Activated CD4-positive, alpha-beta T cell treated with anti-CD3 and anti-CD28 coated beads, Interleukin-2, amount 10 ng/mL, durations not matched to agents 7 days and 5 days (primary cell): Measurements from ENCODE around the gene CPLX3. TPM values are rescaled to one million over a fixed set of nuclear protein-coding genes. Genes with fewer than 3 reads are reported as not detected.

Experiments used
- CTCF ChIA-PET: fragments of 350-600 bp; sonication (Branson Sonifier 250); formaldehyde crosslinking; loops from one replicate; lab custom pipeline; 2021; ENCODE audit warnings: antibody characterized with exemption; lab: Charles Lee
- POLR2A ChIA-PET: fragments of 350-600 bp; sonication (Branson Sonifier 250); formaldehyde crosslinking; loops from one replicate; lab custom pipeline; 2021; ENCODE audit warnings: antibody characterized with exemption; lab: Charles Lee
- DNase-seq: peaks from one replicate; pipeline ENCODE4 v3.0.0-alpha.2; 2020
- H3K27ac Mint-ChIP-seq: one replicate; pipeline ENCODE4 v1.8.0; 2021; ENCODE audit warnings: mild to moderate bottlenecking, moderate library complexity, mixed read lengths
- H3K27me3 Mint-ChIP-seq: one replicate; pipeline ENCODE4 v1.8.0; 2021; ENCODE audit warnings: mixed read lengths
- H3K36me3 Mint-ChIP-seq: one replicate; pipeline ENCODE4 v1.8.0; 2021; ENCODE audit warnings: low read depth, mixed read lengths
- H3K4me1 Mint-ChIP-seq: one replicate; pipeline ENCODE4 v1.8.0; 2021; ENCODE audit warnings: mixed read lengths
- H3K4me3 Mint-ChIP-seq: one replicate; pipeline ENCODE4 v1.8.0; 2021; ENCODE audit warnings: mild to moderate bottlenecking, moderate library complexity, mixed read lengths
- H3K9me3 Mint-ChIP-seq: one replicate; pipeline ENCODE4 v1.8.0; 2021; ENCODE audit warnings: mixed read lengths
- total RNA-seq, 2 experiments: library from RNA; stranded (reverse); gene quantifications; one replicate each; pipeline ENCODE4 v1.2.3, GENCODE V29; 2021

The CPLX3 gene
- total RNA-seq, 2 experiments from 2014 or later, result 0.12 to 0.19 TPM

DNA sequence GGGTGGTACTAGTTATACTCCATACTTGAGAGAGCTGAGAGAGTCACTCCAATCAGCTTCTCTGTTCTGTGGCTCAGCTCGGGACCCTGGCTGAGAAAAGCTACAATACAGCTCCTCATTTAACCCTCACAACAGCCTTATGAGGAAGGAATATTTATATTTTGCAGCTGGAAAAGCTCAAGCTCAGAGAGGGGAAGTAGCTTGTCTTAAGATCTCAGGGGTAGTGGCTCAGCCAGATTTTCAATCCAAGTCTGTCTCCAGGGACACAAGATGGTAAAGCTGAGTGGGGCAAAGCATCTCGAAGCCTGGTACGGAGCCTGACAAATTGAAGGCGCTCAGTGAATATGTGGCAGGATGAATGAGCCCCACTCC is 31.9 kb downstream of the CPLX3 start:
- POLR2A ChIA-PET, result interaction anchor here (0.9 to 1.6 kb wide), 2 partner anchors 11 to 44 kb away, joined by 5 read pairs; no protein-coding TSS in a partner anchor
- H3K4me1 Mint-ChIP-seq, result peaks cover 39% of the 10 kb centered on the region
- CTCF ChIA-PET, result interaction anchor here (0.7 to 1.6 kb wide), 12 partner anchors 9 to 83 kb away, joined by 3 to 8 read pairs (median 4); partner anchors contain the start of genes SCAMP2 and ULK3
- no peaks in the 10 kb centered on the region for H3K9me3 Mint-ChIP-seq
- no peak overlapping the region for H3K4me3 Mint-ChIP-seq
- H3K27ac Mint-ChIP-seq, result peak overlapping the region; percentile 60
- no peaks in the 10 kb centered on the region for H3K27me3 Mint-ChIP-seq
- peaks cover 7% of the 10 kb centered on the region for H3K36me3 Mint-ChIP-seq
- DNase-seq, result no peak

- H3K4me3 Mint-ChIP-seq, result no peak overlapping the region
- CTCF ChIA-PET, result interaction anchor here (0.6 to 1.4 kb wide), 4 partner anchors 11 to 38 kb away, joined by 3 to 5 read pairs (median 4); no protein-coding TSS in a partner anchor
- POLR2A ChIA-PET, result no interaction called here
- H3K9me3 Mint-ChIP-seq, result peaks cover 6% of the 10 kb centered on the region
- H3K4me1 Mint-ChIP-seq, result peaks cover 61% of the 10 kb centered on the region
- no peak for DNase-seq
- H3K36me3 Mint-ChIP-seq, result peaks cover 39% of the 10 kb centered on the region
- H3K27ac Mint-ChIP-seq, result peak overlapping the region; percentile 84
- no peaks in the 10 kb centered on the region for H3K27me3 Mint-ChIP-seq
Observed at GRCh38 chr15:74863239-74864056, 37.0 kb downstream of the CPLX3 start.

DNA sequence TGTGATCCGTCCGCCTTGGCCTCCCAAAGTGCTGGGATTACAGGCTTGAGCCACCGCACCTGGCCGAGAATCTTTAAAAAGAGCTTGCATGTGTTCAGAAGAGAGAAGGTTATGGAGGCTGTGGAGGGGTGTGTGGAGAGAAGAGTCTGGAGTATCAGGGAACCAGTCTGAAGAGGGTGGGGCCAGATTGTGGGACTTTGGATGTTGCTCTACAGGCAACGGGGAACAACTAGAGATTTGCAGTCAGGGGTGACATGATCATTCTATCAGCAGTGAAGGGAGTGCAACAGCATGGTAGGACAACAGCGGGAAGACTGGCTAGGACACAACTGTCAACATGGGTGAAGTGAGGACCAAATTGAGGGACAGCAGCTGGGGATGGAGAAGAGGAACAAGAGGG is 37.9 kb downstream of the CPLX3 start:
- H3K36me3 Mint-ChIP-seq, result peaks cover 46% of the 10 kb centered on the region
- H3K9me3 Mint-ChIP-seq, result peaks cover 6% of the 10 kb centered on the region
- peaks cover 60% of the 10 kb centered on the region for H3K4me1 Mint-ChIP-seq
- CTCF ChIA-PET, result interaction anchor here (1.0 to 1.5 kb wide), 3 partner anchors 9 to 37 kb away, joined by 3 to 5 read pairs (median 4); no protein-coding TSS in a partner anchor
- peak overlapping the region; percentile 47 for H3K27ac Mint-ChIP-seq
- no peaks in the 10 kb centered on the region for H3K27me3 Mint-ChIP-seq
- no peak overlapping the region for H3K4me3 Mint-ChIP-seq
- POLR2A ChIA-PET, result no interaction called here
- no peak for DNase-seq

GRCh38 chr15:74865316-74865715 is 38.9 kb downstream of the CPLX3 start:
- DNase-seq, result no peak
- peak overlapping the region; percentile 83 for H3K27ac Mint-ChIP-seq
- no peaks in the 10 kb centered on the region for H3K27me3 Mint-ChIP-seq
- CTCF ChIA-PET, result interaction anchor here (0.7 to 1.5 kb wide), 3 partner anchors 10 to 35 kb away, joined by 3 to 5 read pairs (median 3); partner anchors contain the start of gene ULK3
- POLR2A ChIA-PET, result interaction anchor here (0.7 kb wide), 1 partner anchor 35 kb away, joined by 4 read pairs; no protein-coding TSS in a partner anchor
- H3K4me3 Mint-ChIP-seq, result no peak overlapping the region
- peaks cover 65% of the 10 kb centered on the region for H3K4me1 Mint-ChIP-seq
- H3K36me3 Mint-ChIP-seq, result peaks cover 56% of the 10 kb centered on the region
- peaks cover 6% of the 10 kb centered on the region for H3K9me3 Mint-ChIP-seq

DNA sequence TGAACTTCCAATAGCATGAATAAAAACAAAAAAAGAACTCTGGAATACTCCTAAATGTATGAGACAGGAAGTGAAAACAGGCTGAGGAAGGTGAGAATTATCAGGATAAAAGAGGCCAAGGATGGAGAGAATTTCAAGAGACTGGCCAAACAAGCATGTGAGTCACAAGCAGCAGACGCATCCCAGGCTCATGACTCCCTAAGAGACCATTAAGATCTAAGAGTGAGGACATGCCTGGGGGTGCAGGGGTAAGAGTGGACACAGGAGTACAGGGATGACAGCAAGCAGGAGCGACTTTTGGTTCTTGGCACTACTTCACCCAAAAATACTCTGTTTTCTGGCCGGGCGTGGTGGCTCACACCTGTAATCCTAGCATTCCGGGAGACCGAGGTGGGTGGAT is 39.7 kb downstream of the CPLX3 start:
- Mint-ChIP-seq H3K4me3 (no peak overlapping the region), H3K27ac (peak overlapping the region; percentile 73), H3K9me3 (peaks cover 6% of the 10 kb centered on the region), H3K36me3 (peaks cover 63% of the 10 kb centered on the region), H3K27me3 (no peaks in the 10 kb centered on the region), H3K4me1 (peaks cover 73% of the 10 kb centered on the region)
- no peak for DNase-seq
- ChIA-PET CTCF (interaction anchor here (0.8 to 1.5 kb wide), 2 partner anchors 11 to 23 kb away, joined by 3 to 5 read pairs; partner anchors contain the start of gene ULK3), POLR2A (no interaction called here)

DNA sequence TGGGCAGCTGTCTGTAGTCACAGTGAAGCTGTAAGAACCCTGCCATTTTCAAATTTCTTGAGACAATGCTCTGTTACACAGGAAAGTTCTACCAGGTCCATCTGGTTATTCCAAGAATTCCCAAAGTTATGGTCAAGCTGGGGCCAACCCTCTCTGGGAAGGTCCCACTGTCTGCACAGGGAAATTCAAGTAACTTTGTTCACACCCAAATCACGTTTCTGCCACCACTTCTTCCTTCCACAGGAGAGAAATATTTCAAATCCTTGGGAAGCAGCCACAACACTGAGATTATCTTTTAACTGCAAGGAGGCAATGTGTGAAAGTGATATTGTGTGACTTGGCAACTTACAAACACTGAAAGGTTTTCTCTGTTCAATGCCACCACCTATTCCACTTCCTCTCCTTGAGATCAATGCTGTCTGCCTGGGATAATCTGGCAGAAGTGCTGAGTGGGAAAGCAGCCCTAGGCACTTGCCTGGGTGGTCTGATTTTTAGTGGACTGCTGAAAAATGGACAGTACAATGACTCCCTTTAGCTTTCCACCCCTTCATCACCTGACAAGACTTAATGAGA is 41.1 kb downstream of the CPLX3 start:
- Mint-ChIP-seq H3K27ac (peak overlapping the region; percentile 75), H3K4me1 (peaks cover 78% of the 10 kb centered on the region), H3K4me3 (peak overlapping the region; percentile 41), H3K9me3 (peaks cover 6% of the 10 kb centered on the region), H3K27me3 (no peaks in the 10 kb centered on the region), H3K36me3 (peaks cover 71% of the 10 kb centered on the region)
- ChIA-PET CTCF (interaction anchor here (0.8 to 1.9 kb wide), 6 partner anchors 9 to 97 kb away, joined by 3 to 5 read pairs (median 4); partner anchors contain the start of gene MPI), POLR2A (interaction anchor here (0.6 kb wide), 2 partner anchors 70 to 194 kb away, joined by 3 to 4 read pairs; partner anchors contain the start of gene COX5A)
- no peak for DNase-seq

DNA sequence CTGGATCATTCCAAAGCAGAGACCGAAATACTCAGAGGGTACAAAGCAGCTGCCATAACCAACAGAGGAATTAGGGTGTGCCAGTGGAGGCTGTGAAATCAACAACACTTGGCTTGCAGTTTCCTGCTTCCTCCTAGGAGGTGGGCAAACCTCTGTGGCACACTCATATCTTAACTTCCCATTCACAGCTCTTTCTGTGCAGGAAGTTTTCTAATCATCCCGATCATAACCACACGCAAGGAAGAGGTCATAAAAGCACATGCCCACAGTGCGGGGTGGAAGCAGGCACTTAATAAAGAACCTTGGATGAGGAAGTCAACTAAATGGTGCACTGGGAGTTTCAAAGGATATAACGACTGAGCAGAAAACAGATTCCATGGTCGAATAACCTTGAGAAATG is 41.6 kb downstream of the CPLX3 start:
- Mint-ChIP-seq H3K4me1 (peaks cover 81% of the 10 kb centered on the region), H3K36me3 (peaks cover 75% of the 10 kb centered on the region), H3K27me3 (no peaks in the 10 kb centered on the region), H3K4me3 (peak overlapping the region; percentile 41), H3K9me3 (peaks cover 6% of the 10 kb centered on the region), H3K27ac (peak overlapping the region; percentile 75)
- DNase-seq, result no peak
- CTCF ChIA-PET, result interaction anchor here (0.8 to 3.2 kb wide), 8 partner anchors 10 to 247 kb away, joined by 3 to 14 read pairs (median 4); partner anchors contain the start of gene MPI
- POLR2A ChIA-PET, result interaction anchor here (0.6 kb wide), 2 partner anchors 70 to 194 kb away, joined by 3 to 4 read pairs; partner anchors contain the start of gene COX5A

DNA sequence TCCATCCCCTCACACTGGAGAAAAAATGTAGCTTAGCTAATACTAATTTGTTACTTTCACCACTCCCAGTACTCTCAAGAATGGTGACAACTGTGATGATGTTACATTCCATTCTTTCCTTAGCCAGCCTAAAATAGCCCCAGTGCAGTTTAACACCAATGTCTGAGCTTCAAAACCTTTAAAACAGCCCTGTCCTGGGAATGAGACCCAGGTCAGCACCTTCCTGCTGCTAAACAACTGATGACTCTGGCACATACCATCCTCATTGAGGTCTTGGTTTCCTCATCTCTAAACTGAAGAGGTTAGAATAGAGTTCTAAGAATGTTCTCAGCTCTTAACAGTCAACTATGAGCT is 42.9 kb downstream of the CPLX3 start:
- no peak for DNase-seq
- ChIA-PET CTCF (interaction anchor here (0.6 to 3.2 kb wide), 17 partner anchors 8 to 248 kb away, joined by 3 to 14 read pairs (median 5); partner anchors contain the start of genes FAM219B and ULK3), POLR2A (interaction anchor here (1.1 kb wide), 2 partner anchors 11 to 25 kb away, joined by 5 read pairs; no protein-coding TSS in a partner anchor)
- Mint-ChIP-seq H3K36me3 (peaks cover 69% of the 10 kb centered on the region), H3K4me3 (peak overlapping the region; percentile 94), H3K27ac (peak overlapping the region; percentile 90), H3K9me3 (peaks cover 6% of the 10 kb centered on the region), H3K27me3 (no peaks in the 10 kb centered on the region), H3K4me1 (peaks cover 81% of the 10 kb centered on the region)

DNA sequence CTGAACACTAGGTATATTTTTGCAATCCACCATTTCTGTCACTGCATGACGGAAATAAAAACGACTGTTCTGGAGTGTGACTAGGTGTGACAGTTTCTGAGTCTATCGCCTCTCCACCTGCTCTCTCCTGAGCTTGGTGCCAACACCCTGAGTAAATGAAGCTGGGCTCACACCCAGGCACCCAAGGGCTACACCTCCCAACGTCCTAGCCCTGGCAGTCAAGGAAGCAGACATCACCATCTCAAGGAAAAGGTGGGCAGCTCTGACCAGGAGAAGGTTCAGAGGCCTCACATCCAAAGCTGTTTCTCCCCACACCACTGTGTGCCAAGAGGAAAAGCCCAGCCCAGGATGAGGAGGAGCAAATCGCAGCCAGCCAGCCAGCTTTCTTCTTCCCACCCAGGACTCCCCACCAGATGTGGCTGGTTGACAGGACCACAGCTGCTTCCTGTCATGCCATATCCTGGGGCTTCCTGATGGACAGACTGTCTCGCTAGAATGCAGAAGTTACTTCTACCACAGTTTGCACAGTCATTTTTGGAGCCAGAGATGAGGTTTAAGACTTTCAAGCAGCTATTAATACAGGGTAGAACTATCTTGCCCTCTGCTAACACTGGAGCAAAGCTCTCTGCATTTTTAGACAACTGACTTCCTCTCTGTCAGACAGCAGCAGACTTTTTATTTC is 43.4 kb downstream of the CPLX3 start:
- H3K4me3 Mint-ChIP-seq, result peak overlapping the region; percentile 94
- H3K4me1 Mint-ChIP-seq, result peaks cover 78% of the 10 kb centered on the region
- ChIA-PET POLR2A (interaction anchor here (1.1 kb wide), 2 partner anchors 12 to 25 kb away, joined by 5 read pairs; no protein-coding TSS in a partner anchor), CTCF (interaction anchor here (0.6 to 3.2 kb wide), 18 partner anchors 8 to 98 kb away, joined by 3 to 14 read pairs (median 5); partner anchors contain the start of genes FAM219B and ULK3)
- peak; percentile 57 for DNase-seq
- H3K27me3 Mint-ChIP-seq, result no peaks in the 10 kb centered on the region
- H3K27ac Mint-ChIP-seq, result peak overlapping the region; percentile 90
- peaks cover 6% of the 10 kb centered on the region for H3K9me3 Mint-ChIP-seq
- H3K36me3 Mint-ChIP-seq, result peaks cover 67% of the 10 kb centered on the region

- DNase-seq, result no peak
- no peaks in the 10 kb centered on the region for H3K27me3 Mint-ChIP-seq
- peaks cover 75% of the 10 kb centered on the region for H3K4me1 Mint-ChIP-seq
- peaks cover 6% of the 10 kb centered on the region for H3K9me3 Mint-ChIP-seq
- peaks cover 62% of the 10 kb centered on the region for H3K36me3 Mint-ChIP-seq
- H3K4me3 Mint-ChIP-seq, result peak overlapping the region; percentile 94
- H3K27ac Mint-ChIP-seq, result peak overlapping the region; percentile 90
- ChIA-PET POLR2A (interaction anchor here (0.7 to 1.1 kb wide), 4 partner anchors 12 to 83 kb away, joined by 3 to 5 read pairs (median 4); no protein-coding TSS in a partner anchor), CTCF (interaction anchor here (0.7 to 3.2 kb wide), 15 partner anchors 9 to 254 kb away, joined by 3 to 14 read pairs (median 3); partner anchors contain the start of gene FAM219B)
Observed at GRCh38 chr15:74870436-74871215, 44.2 kb downstream of the CPLX3 start.

DNA sequence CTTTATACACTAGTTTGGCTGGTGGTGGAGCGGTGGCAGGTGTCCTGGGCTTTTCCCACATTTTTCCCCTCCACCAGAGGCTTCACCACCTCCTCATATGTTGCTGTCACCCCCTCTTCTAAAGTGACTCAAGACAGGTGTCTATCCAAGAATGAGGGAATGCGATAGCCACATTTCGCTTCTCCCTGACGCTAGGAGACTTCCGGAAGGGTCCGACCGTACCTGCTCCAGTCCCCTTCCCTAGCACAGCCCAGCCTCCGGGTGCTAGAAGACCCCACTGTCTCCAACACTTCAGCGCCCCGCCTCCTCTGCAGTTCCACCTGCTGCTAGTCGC is 46.2 kb downstream of the CPLX3 start:
- CTCF ChIA-PET, result interaction anchor here (0.9 to 2.3 kb wide), 4 partner anchors 15 to 101 kb away, joined by 3 to 8 read pairs (median 4); partner anchors contain the start of gene MPI
- peak overlapping the region; percentile 93 for H3K27ac Mint-ChIP-seq
- DNase-seq, result no peak
- POLR2A ChIA-PET, result no interaction called here
- peaks cover 44% of the 10 kb centered on the region for H3K36me3 Mint-ChIP-seq
- H3K4me1 Mint-ChIP-seq, result peaks cover 55% of the 10 kb centered on the region
- peaks cover 2% of the 10 kb centered on the region for H3K9me3 Mint-ChIP-seq
- H3K27me3 Mint-ChIP-seq, result peaks cover 3% of the 10 kb centered on the region
- peak overlapping the region; percentile 94 for H3K4me3 Mint-ChIP-seq
